HG03045 (cell line): ENCODE measurements around the gene NRROS.

Experiments used
- ATAC-seq: cut with Tn5 transposase; IDR thresholded peaks from one replicate; pipeline ENCODE4 v1.9.1; 2021; ENCODE audit warnings: mild to moderate bottlenecking, moderate library complexity; ENCODE audit not compliant: unreplicated experiment

NRROS gene

DNA sequence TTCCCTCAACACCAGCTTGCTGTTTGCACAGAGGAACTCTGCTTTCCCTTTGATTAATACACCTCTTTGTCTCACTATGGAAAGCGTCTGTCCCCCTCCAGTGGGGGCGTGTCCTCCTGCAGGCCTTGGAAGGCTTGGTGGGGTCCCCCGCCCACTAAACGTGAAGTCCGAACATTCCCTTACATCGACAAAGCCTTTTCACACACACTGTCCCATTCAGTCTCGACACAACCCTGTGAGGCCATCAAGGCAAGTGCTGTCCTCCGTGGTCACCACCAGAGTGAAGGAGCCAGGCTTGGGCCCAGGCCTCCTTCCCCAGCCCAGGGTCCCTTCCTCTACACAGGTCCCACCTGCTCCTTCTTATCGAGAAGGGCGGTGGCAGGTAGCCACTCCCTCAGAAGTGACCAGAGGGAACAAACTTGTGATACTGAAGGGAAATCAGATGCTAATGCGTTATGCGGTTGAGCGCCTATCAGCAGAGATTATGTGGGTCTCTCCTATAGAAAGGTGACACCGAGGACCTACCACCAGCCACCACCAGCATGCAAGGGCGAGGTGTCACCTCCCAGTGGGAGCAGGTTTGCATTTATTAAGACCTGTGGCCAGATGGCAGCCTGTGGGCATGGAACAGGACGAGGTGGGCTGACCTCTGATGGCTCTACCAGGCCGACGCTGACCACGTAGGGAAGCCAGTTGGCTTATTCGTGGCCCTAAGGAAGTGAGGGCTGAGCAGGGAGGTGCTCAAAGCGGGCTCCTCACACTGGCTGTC, 6.6 kb downstream of the NRROS start:
- no peak for ATAC-seq

DNA sequence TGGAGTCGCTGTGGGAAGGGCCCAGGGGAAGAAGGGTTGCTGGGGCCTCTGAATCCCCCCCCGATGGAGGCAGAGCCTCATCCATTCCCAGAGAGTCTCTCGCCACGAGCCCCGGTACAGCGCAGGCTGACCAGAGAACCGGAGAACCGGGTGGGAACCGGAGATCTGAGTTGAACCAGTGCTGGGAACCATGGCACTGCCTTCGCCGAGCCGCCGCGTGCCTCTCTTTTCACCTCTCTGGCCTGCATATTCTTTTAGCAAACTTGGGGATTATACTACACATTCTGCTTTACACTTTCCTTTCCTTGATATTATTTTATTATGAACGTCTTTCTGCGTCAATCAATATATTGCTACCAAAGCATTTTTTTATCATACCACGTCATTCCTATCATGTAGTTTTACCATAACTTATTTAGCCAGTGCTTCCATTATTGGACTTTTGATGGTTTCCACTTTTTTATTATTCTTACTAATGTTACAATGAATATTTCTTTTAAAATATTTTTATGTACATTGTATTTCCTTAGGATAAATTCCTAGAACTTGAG, 7.2 kb downstream of the NRROS start:
- ATAC-seq, result no peak

DNA sequence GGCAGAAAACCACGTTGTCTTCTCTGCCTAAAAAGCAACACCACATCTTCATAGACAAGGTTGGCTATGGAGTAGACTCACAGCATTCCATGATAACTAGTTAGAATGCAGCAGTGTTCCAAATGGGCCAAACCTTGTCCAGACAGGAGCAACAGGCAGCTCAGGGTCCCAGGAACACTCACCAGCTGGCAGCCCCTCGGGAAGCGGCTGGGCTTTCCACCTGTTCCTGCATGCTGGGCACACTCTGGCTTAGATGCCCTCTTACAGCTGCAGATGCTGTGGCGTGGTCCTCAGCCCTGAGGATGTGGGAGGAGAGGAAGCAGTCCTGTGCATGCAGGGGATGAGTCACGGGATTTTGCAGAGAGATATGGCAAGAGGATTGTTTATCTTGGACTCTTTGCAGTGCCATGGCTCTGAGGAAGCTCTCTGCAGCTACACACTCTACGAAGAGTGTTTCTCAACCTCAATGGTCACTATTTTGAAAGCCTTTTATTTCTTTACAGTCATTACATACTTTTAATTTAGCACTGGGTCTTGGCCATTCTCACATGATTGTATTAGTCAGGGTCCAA, 11.3 kb downstream of the NRROS start:
- ATAC-seq, result no peak

DNA sequence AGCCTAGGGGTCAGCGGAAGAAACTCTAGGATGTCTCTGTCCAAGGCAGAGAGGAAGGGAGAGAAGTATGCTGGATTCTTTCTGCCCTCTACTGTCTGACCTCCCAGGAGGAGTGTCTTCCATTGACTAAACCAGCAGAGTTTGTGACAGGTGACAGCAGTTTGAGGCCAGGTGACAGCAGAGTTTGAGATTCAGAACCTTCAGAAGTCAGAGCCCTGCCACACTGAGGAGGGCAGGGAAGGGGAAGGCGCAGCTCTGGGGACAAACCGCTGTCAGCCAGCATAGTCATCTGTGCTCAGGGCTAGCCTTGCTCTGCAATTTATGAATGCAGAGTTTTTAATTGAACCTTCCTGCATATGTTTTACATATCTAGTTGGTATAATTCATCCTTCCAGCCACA, 12.3 kb downstream of the NRROS start:
- no peak for ATAC-seq

DNA sequence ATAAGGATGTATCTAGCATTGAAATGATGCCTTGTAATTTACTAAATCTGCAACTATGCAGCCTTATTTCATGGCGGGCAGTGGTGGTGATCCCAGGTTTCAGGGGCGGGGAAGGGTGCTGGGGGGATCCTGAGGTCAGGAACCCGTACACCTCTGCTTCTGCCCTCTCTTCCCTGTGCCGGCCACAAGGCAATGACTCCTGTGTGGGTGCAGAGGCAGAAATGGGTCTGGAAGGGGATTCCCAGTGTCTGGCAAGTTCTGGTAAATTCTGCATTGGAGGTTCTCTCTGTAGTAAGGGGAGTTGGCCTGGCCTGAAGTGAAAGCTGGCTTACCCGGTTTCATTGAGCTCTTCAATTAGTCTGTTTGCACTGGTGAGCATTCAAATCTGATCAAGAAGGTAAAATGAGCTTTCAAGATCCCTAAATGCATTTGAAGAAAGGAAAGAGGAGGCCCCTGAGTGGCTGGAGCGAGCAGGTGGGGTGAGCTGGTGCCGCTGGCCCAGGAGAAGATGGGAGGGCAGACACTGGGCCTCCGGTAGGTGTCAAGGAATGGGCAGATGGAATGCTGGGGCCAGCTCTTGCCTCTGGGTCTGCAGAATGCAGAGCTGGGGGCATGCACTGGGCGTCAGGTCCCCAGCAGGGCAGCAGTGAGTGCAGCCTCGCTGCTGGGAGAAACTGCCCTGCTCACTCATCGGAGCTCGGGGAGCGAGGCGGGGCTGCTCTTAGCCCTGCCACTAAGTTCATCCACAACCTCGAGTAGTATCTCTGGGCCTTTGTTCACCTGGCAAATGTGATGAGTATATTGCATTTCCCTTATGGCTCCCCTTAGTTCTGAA, 13.7 kb downstream of the NRROS start:
- ATAC-seq, result no peak

DNA sequence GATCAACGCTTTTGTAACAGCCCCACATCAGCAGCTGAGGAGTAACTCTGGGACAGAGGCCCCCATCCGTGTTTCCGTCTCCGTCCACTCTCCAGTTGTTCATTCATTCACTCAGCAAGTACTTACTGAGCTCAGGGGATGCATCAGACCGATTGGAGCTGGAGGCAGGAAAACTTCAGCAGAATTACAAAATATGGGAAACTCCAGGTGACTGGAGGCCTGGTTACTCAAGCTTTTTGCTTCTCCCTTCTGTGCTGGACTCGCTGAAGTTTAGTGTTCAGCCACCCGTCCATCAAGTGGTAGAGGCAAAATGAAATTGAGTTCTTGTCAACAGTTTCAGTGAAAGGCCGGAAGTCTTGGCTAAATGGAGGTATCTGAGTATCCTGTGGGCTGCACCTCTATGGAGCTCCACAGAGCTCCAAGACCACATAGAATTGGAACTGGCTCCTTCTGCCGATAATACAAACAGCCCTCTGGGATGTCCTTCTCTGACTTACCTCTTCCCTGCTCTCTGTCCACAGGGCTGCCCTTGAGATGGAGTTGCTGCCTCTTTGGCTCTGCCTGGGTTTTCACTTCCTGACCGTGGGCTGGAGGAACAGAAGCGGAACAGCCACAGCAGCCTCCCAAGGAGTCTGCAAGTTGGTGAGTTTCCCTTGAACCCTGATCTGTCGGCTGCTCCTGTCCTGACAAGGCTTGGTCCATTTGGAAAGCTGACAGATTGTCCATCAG, 14.7 kb downstream of the NRROS start:
- ATAC-seq, result no peak

DNA sequence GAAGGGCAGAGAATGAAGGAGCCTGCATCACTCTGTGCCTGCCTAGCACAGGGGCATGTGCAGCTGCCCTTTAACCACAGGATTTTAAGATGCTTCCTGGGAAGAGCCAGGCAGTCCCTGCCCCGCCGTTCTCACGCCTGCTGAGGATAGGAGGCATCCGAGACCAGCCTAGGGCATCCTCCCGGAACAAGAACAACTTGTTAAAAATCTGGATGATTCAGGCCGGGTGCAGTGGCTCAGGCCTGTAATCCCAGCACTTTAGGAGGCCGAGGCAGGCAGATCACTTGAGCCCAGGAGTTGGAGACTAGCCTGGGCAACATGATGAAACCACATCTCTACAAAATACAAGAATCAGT, 15.2 kb downstream of the NRROS start:
- no peak for ATAC-seq

DNA sequence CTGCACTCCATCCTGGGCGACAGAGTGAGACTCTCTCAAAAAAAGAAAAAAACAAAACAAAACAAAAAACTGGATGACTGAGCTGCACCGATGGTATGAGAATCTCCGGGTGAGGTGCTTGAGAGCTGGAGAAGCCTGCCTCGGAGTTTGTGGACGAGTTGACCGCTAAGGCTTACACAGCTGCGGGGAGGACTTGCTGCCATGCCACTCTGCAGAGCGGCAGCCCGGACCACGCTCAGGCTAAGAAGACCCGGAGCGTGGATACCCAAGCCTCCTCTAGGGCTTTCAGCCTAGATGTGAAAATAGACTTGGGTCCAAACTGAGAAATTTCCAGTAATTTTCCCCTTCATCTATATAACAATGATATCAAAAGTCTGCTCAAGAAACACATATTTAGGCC, 16.0 kb downstream of the NRROS start:
- no peak for ATAC-seq

DNA sequence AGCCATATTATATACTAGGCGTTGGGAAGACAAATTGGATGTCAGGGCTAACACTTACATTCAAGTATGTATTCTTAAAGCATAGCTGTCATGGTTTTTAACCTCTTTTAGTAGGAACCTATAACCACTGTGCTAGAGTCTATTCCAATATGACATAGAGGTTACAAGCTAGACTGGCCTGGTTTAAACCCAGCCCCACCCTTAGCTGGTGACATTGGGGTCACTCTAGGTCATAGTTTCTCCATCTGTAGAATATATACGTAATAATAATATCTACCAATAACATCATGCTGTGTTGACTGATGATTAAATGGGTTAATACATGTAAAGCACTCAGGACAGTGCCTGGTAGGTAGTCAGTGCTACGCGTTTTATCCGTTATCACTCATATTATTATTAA, 16.7 kb downstream of the NRROS start:
- no peak for ATAC-seq

DNA sequence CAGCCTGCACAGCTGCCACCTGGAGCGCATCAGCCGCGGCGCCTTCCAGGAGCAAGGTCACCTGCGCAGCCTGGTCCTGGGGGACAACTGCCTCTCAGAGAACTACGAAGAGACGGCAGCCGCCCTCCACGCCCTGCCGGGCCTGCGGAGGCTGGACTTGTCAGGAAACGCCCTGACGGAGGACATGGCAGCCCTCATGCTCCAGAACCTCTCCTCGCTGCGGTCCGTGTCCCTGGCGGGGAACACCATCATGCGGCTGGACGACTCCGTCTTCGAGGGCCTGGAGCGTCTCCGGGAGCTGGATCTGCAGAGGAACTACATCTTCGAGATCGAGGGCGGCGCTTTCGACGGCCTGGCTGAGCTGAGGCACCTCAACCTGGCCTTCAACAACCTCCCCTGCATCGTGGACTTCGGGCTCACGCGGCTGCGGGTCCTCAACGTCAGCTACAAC, 20.4 kb downstream of the NRROS start:
- ATAC-seq, result no peak

DNA sequence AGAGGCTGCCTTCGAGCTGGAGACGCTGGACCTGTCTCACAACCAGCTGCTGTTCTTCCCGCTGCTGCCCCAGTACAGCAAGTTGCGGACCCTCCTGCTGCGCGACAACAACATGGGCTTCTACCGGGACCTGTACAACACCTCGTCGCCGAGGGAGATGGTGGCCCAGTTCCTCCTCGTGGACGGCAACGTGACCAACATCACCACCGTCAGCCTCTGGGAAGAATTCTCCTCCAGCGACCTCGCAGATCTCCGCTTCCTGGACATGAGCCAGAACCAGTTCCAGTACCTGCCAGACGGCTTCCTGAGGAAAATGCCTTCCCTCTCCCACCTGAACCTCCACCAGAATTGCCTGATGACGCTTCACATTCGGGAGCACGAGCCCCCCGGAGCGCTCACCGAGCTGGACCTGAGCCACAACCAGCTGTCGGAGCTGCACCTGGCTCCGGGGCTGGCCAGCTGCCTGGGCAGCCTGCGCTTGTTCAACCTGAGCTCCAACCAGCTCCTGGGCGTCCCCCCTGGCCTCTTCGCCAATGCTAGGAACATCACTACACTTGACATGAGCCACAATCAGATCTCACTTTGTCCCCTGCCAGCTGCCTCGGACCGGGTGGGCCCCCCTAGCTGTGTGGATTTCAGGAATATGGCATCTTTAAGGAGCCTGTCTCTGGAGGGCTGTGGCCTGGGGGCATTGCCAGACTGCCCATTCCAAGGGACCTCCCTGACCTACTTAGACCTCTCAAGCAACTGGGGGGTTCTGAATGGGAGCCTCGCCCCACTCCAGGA, 21.1 kb downstream of the NRROS start:
- no peak for ATAC-seq

DNA sequence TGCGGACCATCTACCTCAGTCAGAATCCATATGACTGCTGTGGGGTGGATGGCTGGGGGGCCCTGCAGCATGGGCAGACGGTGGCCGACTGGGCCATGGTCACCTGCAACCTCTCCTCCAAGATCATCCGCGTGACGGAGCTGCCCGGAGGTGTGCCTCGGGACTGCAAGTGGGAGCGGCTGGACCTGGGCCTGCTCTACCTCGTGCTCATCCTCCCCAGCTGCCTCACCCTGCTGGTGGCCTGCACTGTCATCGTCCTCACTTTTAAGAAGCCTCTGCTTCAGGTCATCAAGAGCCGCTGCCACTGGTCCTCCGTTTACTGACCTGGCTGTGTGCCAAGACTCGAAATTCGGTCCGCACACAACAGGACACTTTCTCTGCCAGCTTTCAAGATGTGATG, 21.9 kb downstream of the NRROS start:
- no peak for ATAC-seq

DNA sequence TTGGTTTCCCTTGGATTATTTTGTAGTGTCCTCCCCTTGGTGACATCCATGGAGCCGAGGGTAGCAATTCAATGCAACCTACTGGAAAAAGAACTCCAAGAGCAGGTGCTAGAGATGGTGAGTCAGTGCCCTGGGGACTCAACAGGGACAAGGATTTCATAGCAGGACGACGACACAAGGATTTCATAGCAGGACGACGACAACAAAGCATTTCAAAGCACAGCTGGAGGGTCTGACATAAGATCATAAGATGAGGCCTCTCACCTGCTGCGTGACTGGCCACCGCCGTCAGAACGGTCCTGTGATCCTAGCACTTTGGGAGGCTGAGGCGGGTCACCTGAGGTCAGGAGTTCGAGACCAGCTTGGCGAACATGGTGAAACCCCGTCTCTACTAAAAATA, 22.5 kb downstream of the NRROS start:
- no peak for ATAC-seq

DNA sequence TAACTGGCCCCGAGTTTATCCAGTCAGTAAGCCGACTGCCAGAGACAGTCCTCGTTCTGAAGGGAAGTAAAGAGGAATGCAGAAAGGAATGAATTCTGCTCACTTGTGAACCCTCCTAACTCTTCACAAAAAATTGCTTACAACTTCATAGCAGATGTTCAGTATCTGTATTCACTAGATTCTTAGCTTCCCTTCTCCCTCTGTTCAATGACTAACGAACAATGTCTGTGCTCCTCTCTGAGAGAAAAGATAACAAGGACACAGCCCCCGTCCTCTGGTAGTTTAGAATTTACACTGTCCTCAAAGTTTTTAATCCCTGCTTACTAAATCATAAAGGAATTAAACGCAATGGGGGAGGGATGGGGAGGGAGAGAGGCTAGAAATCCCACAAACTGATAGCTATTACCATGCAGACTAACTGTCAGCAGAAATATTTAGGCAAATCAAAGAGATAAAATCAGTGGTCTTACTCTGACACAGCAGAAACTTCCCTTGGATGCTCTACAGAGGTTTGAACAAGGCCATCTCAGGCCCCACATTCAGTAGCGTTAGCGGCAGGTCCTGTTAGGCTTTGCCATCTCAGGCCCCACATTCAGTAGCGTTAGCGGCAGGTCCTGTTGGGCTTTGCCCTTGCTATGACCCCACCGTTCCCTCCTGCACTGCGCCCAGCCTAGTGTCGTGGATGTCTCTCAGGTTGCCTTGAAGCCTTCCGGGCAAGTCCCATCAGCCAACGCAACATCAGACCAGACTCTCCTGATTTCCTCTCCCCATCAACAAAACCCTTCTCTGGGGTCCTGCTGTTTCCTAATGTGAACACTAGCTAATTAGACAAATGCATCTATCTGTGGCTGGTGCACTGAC, 23.4 kb downstream of the NRROS start:
- ATAC-seq, result no peak

DNA sequence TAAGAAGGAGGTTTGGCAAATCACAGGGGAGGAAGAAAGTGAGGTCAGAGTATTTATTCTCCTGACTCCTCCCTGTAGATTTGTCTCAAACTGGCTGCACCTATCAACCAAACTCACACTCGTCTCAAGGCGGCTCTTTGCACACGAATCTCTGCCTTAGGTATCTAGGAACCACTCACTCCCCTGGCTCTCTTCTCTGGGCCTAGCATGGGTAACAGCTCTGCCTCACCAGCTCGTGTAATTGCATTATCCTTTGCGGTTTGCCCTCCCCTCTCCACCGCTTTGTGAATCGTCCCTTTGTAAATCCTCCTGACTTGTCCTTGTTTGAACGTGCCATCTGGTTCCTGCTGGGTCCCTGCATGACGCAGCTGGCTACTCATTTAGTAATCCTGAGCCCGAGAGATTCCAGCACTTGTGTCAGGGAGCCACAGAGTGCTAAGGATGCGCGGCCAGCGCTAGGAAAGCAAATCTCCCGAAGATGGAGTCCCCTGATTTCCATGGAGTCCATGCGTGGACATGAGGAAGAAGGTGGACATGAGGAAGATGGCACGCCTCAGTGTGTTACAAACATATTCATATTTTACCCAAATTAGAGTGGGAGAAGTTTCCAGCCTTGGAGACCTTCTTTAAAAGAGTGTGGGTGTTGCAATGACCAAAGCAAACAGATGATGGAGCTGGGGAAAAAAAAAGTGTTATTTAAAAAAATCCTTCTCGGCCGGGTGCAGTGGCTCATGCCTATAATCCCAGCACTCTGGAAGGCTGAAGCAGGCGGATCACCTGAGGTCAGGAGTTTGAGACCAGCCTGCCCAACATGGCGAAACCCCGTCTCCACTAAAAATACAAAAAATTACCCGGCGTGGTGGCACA, 26.7 kb downstream of the NRROS start:
- no peak for ATAC-seq

DNA sequence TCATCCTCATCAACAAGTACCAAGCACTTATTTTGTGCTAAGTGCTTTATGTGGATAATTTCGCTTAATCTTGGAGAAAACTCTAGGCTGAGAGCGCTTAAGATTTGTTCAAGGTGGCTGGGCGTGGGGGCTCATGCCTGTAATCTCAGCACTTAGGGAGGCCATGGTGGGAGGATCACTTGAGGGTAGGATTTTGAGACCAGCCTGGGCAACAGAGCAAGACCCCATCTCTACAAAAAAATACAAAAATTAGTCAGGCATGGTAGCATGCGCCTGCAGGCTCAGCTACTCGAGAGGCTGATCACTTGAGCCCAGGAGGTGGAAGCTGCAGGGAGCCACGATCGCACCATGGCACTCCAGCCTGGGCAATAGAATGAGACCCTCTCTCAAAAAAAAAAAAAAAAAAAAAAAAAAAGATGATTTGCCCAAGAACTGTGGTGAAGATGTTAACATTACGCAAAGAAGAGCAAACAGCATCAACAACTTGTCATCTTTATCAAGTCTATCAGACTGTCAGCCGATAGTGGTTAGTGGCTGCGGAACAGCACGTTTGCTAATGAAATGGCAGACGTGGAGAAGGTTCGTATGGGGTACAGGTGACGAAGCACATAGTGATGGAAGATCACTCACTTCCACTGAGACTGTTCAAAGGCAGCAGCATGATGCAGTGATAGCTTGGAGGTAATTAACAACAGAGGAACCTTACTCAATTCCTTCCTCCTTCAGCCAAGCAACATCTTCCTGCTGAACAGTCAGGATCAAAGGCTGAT, 27.7 kb downstream of the NRROS start:
- no peak for ATAC-seq

DNA sequence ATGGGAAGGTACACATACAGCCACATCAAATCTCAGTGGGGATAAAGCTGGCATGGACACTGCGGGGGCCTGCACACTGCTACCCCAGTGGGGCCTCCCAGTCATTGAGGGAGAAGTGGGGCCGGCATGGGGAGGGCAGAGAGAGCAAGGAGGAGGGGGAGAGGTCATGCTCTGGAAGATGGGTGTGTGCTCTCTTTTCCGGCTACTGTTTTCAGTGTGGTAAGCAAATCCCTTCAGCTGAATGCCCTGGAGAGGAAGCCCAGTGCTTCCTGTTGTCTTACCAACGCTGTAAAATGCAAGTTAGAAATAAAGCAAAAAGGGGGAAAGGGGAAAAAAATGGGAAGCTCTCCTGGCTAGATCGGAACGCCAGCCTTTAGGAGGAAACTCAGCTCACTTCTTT, 30.8 kb downstream of the NRROS start:
- no peak for ATAC-seq

DNA sequence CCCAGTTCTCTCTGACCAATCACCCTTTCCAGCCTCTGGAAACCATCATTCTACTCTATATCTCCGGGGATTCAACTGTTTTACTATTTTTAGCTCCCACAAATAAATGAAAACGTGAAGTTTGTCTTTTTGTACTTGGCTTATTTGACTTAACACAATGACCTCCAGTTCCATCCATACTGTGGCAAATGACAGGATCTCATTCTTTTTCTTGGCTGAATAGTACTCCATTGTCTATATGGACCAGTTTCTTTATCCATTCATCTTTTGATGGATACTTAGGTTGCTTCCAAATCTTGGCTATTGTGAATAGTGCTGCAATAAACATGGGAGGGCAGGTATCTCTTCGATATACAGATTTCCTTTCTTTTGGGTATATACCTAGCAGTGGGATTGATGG, 34.1 kb downstream of the NRROS start:
- no peak for ATAC-seq
